ENCODE measurements around the gene AP3B2.

AP3B2 gene

DNA sequence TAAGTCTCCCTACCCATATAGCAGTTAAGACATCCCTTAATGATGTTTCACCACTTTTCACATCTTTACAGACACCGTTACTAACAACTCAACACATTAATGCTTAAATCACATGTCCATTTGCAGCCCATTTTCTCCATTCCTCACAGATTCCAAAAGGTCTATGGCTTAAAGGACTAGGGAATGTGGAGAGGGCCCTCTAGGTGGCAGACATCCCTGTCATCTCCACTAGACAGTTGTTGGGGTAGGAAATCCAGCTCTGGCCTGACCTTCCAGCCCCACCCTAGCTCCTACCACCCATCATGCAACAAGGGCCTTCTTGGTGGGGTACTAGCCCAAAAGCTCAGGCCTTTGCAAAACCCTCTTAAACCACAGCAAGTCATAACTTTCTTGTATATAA is 87.7 kb downstream of the AP3B2 start:
- peaks cover 2% of the 10 kb centered on the region for H3K27me3 ChIP-seq (ENCODE audit: insufficient read depth, poor library complexity, severe bottlenecking)
- no peak overlapping the region for H3K27ac ChIP-seq (replicated peaks)
- no peak overlapping the region for H3K4me3 ChIP-seq (replicated peaks; ENCODE audit: insufficient read depth, low read length)
- no peak for DNase-seq (ENCODE audit: low read depth in 1 of 2, low spot score in 1 of 2)
- no peak for TF ChIP-seq POLR2AphosphoS5 (IDR thresholded peaks at IDR 0.05; ENCODE audit: low read depth)

DNA sequence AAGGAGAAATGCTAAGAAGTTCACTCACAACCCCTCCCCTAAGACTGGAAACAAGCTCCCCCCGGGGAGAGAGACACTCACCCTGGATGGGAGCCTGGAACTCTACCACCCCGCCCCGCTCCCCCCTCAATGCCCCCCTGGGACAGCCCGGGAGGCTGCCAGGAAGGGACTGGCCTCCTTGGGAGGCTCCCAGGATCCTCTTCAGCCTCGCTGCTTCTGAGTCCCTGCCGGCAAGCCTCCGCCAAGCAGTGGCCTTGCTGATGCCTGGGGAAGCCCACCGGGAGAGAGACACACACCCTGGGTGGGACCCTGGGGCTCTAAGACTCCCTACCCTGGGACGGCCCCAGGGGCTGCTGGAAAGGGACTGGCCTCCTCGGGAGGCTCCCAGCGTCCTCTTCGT is 95.9 kb downstream of the AP3B2 start:
- no peak for DNase-seq (ENCODE audit: low read depth in 1 of 2, low spot score in 1 of 2)
- H3K4me3 ChIP-seq (replicated peaks; ENCODE audit: insufficient read depth, low read length): no peak overlapping the region

DNA sequence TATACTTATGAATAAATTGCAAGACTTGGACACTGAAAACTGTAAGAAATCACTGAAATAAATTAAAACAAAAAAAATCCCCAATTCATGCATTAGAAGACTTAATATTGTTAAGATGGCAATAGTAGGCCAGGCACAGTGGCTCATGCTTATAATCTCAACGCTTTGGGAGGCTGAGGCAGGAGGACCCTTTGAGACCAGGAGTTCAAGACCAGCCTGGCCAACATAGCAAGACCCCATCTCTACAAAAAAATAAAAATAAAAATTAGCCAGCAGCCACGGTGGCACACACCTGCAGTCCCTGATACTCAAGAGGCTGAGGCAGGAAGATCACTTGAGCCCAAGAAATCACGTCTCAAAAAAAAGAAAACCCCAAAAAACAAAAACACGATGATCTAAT is 98.3 kb downstream of the AP3B2 start:
- Histone ChIP-seq H3K27me3 (ENCODE audit: insufficient read depth, poor library complexity, severe bottlenecking) (peaks cover 3% of the 10 kb centered on the region), H3K27ac (replicated peaks) (no peak overlapping the region), H3K4me3 (replicated peaks; ENCODE audit: insufficient read depth, low read length) (no peak overlapping the region)
- no peak for DNase-seq (ENCODE audit: low read depth in 1 of 2, low spot score in 1 of 2)
- TF ChIP-seq, protein P1, sequence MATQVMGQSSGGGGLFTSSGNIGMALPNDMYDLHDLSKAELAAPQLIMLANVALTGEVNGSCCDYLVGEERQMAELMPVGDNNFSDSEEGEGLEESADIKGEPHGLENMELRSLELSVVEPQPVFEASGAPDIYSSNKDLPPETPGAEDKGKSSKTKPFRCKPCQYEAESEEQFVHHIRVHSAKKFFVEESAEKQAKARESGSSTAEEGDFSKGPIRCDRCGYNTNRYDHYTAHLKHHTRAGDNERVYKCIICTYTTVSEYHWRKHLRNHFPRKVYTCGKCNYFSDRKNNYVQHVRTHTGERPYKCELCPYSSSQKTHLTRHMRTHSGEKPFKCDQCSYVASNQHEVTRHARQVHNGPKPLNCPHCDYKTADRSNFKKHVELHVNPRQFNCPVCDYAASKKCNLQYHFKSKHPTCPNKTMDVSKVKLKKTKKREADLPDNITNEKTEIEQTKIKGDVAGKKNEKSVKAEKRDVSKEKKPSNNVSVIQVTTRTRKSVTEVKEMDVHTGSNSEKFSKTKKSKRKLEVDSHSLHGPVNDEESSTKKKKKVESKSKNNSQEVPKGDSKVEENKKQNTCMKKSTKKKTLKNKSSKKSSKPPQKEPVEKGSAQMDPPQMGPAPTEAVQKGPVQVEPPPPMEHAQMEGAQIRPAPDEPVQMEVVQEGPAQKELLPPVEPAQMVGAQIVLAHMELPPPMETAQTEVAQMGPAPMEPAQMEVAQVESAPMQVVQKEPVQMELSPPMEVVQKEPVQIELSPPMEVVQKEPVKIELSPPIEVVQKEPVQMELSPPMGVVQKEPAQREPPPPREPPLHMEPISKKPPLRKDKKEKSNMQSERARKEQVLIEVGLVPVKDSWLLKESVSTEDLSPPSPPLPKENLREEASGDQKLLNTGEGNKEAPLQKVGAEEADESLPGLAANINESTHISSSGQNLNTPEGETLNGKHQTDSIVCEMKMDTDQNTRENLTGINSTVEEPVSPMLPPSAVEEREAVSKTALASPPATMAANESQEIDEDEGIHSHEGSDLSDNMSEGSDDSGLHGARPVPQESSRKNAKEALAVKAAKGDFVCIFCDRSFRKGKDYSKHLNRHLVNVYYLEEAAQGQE (IDR thresholded peaks at IDR 0.05; ENCODE audit: insufficient replicate concordance, low read depth): no peak
- TF ChIP-seq, protein P2, sequence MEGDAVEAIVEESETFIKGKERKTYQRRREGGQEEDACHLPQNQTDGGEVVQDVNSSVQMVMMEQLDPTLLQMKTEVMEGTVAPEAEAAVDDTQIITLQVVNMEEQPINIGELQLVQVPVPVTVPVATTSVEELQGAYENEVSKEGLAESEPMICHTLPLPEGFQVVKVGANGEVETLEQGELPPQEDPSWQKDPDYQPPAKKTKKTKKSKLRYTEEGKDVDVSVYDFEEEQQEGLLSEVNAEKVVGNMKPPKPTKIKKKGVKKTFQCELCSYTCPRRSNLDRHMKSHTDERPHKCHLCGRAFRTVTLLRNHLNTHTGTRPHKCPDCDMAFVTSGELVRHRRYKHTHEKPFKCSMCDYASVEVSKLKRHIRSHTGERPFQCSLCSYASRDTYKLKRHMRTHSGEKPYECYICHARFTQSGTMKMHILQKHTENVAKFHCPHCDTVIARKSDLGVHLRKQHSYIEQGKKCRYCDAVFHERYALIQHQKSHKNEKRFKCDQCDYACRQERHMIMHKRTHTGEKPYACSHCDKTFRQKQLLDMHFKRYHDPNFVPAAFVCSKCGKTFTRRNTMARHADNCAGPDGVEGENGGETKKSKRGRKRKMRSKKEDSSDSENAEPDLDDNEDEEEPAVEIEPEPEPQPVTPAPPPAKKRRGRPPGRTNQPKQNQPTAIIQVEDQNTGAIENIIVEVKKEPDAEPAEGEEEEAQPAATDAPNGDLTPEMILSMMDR (IDR thresholded peaks at IDR 0.05; ENCODE audit: insufficient read depth, low read length): no peak
- TF ChIP-seq GABPA (IDR thresholded peaks at IDR 0.05; ENCODE audit: low read depth) (no peak), POLR2AphosphoS5 (IDR thresholded peaks at IDR 0.05; ENCODE audit: low read depth) (no peak), SPI1 (IDR thresholded peaks at IDR 0.05; ENCODE audit: borderline replicate concordance, low read depth) (no peak)

More for the DNA sequence above, 95.9 kb downstream of the AP3B2 start:
- TF ChIP-seq, protein P2 (IDR thresholded peaks at IDR 0.05; ENCODE audit: insufficient read depth, low read length): no peak
- TF ChIP-seq SPI1 (IDR thresholded peaks at IDR 0.05; ENCODE audit: borderline replicate concordance, low read depth) (no peak), GABPA (IDR thresholded peaks at IDR 0.05; ENCODE audit: low read depth) (no peak), POLR2AphosphoS5 (IDR thresholded peaks at IDR 0.05; ENCODE audit: low read depth) (no peak)
- TF ChIP-seq, protein P1 (IDR thresholded peaks at IDR 0.05; ENCODE audit: insufficient replicate concordance, low read depth): no peak
- Histone ChIP-seq H3K27me3 (ENCODE audit: insufficient read depth, poor library complexity, severe bottlenecking) (peaks cover 5% of the 10 kb centered on the region), H3K27ac (replicated peaks) (no peak overlapping the region)

Measured in HL-60 (cell line).